ENCODE results near the gene SCMH1.

The SCMH1 gene

DNA sequence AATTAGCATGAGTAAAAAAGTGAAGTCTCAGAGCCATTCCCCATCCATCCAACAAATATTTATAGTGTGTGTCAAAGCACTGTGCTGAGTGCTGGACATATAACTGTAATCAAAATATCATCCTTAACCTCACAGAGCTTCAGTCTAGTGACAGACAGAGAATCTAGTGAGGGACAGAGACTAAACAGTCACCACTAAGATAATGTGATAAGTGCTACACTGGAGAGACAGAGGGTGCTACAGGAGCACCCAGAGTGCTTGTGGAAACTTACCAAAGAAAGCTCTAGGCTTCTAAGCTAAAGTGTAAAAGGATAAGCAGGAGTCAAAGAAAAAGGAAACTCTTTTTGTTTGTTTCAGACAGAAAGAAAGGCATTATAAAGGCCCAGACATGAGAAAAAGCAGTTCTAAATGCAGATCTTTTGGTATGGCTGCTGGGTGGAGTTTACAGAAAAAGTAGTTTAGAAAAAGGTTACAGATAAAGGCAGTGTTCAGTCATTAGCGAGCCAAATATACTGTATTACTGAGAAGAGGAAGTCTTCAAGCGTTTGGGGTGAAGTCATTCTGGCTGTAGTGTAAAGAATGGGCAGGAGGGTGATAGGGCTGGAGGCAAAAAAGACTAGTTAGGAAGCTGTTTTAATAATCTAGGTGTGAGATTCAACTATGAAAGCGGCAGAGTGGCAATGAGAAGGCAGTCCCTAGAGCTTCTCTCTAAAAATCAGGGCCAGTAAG lies 83.8 kb downstream of the SCMH1 start:
- Histone ChIP-seq H4K20me1 (ENCODE audit: control insufficient read depth, insufficient read depth, low read depth, low read length) (no peaks in the 10 kb centered on the region), H3K9me3 (ENCODE audit: control insufficient read depth, insufficient read depth, low read length) (no peaks in the 10 kb centered on the region), H3K4me3 (ENCODE audit: low read length) (no peak overlapping the region), H3F3A (ENCODE audit: control insufficient read depth, insufficient read depth) (no peaks in the 10 kb centered on the region), H3K4me2 (ENCODE audit: low read length) (no peak overlapping the region), H3K27me3 (ENCODE audit: control insufficient read depth, low read length) (no peaks in the 10 kb centered on the region), H3K27ac (ENCODE audit: low read depth, low read length) (no peak overlapping the region), H3K36me3 (ENCODE audit: control insufficient read depth, low read length) (peaks cover 63% of the 10 kb centered on the region), H3K9me2 (replicated peaks; ENCODE audit: control insufficient read depth, low read length) (no peaks in the 10 kb centered on the region), H3K79me2 (ENCODE audit: control insufficient read depth, low read length) (no peaks in the 10 kb centered on the region), H3K4me1 (ENCODE audit: control insufficient read depth, low read length) (no peaks in the 10 kb centered on the region)
- TF ChIP-seq, protein P1, sequence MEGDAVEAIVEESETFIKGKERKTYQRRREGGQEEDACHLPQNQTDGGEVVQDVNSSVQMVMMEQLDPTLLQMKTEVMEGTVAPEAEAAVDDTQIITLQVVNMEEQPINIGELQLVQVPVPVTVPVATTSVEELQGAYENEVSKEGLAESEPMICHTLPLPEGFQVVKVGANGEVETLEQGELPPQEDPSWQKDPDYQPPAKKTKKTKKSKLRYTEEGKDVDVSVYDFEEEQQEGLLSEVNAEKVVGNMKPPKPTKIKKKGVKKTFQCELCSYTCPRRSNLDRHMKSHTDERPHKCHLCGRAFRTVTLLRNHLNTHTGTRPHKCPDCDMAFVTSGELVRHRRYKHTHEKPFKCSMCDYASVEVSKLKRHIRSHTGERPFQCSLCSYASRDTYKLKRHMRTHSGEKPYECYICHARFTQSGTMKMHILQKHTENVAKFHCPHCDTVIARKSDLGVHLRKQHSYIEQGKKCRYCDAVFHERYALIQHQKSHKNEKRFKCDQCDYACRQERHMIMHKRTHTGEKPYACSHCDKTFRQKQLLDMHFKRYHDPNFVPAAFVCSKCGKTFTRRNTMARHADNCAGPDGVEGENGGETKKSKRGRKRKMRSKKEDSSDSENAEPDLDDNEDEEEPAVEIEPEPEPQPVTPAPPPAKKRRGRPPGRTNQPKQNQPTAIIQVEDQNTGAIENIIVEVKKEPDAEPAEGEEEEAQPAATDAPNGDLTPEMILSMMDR (IDR thresholded peaks at IDR 0.05; ENCODE audit: low read depth, low read length, poor library complexity, severe bottlenecking): no peak
- TF ChIP-seq EZH2phosphoT487 (IDR thresholded peaks at IDR 0.05; ENCODE audit: borderline replicate concordance, low read length): no peak

DNA sequence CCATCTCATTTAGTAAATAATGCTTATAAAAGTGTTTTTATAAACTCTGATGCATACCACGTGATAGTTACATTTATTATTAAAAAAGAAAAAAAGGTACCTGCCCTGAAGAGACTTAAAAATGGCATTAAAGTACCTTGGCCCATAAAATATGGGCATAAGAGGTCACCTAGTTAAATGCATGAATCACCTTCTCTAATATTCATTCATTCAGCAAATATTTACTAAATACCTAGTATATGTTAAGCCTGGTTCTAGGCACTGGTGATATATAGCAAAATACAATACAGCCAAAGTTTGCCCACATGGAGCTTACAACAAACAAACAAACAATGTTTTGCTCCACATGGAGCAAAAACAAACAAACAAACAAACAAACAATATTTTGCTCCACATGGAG lies 87.0 kb downstream of the SCMH1 start:
- Histone ChIP-seq H3K4me2 (ENCODE audit: low read length) (no peak overlapping the region), H3K4me1 (ENCODE audit: control insufficient read depth, low read length) (no peaks in the 10 kb centered on the region), H3F3A (ENCODE audit: control insufficient read depth, insufficient read depth) (no peaks in the 10 kb centered on the region), H3K9me2 (replicated peaks; ENCODE audit: control insufficient read depth, low read length) (no peaks in the 10 kb centered on the region), H3K4me3 (ENCODE audit: low read length) (no peak overlapping the region), H3K79me2 (ENCODE audit: control insufficient read depth, low read length) (no peaks in the 10 kb centered on the region), H3K36me3 (ENCODE audit: control insufficient read depth, low read length) (peaks cover 64% of the 10 kb centered on the region), H3K27ac (ENCODE audit: low read depth, low read length) (no peak overlapping the region), H4K20me1 (ENCODE audit: control insufficient read depth, insufficient read depth, low read depth, low read length) (no peaks in the 10 kb centered on the region), H3K9me3 (ENCODE audit: control insufficient read depth, insufficient read depth, low read length) (no peaks in the 10 kb centered on the region), H3K27me3 (ENCODE audit: control insufficient read depth, low read length) (no peaks in the 10 kb centered on the region)
- TF ChIP-seq EZH2phosphoT487 (IDR thresholded peaks at IDR 0.05; ENCODE audit: borderline replicate concordance, low read length): no peak
- TF ChIP-seq, protein P1 (IDR thresholded peaks at IDR 0.05; ENCODE audit: low read depth, low read length, poor library complexity, severe bottlenecking): no peak

DNA sequence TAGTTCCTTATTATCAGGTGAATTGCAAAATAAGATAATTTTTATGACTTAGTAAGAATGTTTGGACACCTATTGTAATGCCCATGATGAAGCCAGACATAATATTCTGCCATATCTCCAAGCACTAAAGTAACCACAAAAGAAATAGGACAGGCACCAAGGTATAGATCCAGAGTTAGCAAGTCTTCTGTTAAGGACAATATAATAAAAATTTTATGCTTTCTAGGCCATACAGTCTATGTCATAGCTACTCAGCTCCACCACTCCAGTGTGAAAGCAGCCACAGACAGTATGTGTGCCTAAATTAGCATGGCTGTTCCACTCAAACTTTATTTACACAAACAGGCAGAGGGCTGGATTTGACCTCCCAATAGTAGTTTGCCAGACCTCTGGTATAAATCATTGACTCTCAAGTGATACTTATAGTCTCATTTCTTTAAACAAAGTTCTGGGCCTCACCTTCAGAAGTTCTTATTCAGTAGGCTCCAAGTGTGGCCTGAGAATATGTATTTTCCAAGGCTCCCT lies 88.3 kb downstream of the SCMH1 start:
- Histone ChIP-seq H3K79me2 (ENCODE audit: control insufficient read depth, low read length) (no peaks in the 10 kb centered on the region), H3K9me3 (ENCODE audit: control insufficient read depth, insufficient read depth, low read length) (no peaks in the 10 kb centered on the region), H3K4me2 (ENCODE audit: low read length) (no peak overlapping the region), H3K4me3 (ENCODE audit: low read length) (no peak overlapping the region), H3F3A (ENCODE audit: control insufficient read depth, insufficient read depth) (no peaks in the 10 kb centered on the region), H3K27me3 (ENCODE audit: control insufficient read depth, low read length) (no peaks in the 10 kb centered on the region), H3K4me1 (ENCODE audit: control insufficient read depth, low read length) (no peaks in the 10 kb centered on the region), H3K9me2 (replicated peaks; ENCODE audit: control insufficient read depth, low read length) (no peaks in the 10 kb centered on the region), H4K20me1 (ENCODE audit: control insufficient read depth, insufficient read depth, low read depth, low read length) (no peaks in the 10 kb centered on the region), H3K27ac (ENCODE audit: low read depth, low read length) (no peak overlapping the region), H3K36me3 (ENCODE audit: control insufficient read depth, low read length) (peaks cover 62% of the 10 kb centered on the region)
- no peak for TF ChIP-seq EZH2phosphoT487 (IDR thresholded peaks at IDR 0.05; ENCODE audit: borderline replicate concordance, low read length)
- TF ChIP-seq, protein P1 (IDR thresholded peaks at IDR 0.05; ENCODE audit: low read depth, low read length, poor library complexity, severe bottlenecking): no peak
